KMS-11 (cell line): ENCODE data around the gene SERINC3.

Source experiments
- H2AFZ ChIP-seq: fragments of 200-600 bp; sonication (generic); 2 replicates; pipeline ENCODE4 v1.6.1; 2016; ENCODE audit warnings: antibody characterized with exemption, mixed run types, low read depth
- H3K27ac ChIP-seq: fragments of 200-600 bp; sonication (generic); 2 replicates; pipeline ENCODE4 v1.6.1; 2016; ENCODE audit warnings: mild to moderate bottlenecking, mixed run types
- H3K27me3 ChIP-seq: fragments of 200-600 bp; sonication (generic); 2 replicates; pipeline ENCODE4 v1.6.1; 2017; ENCODE audit warnings: mild to moderate bottlenecking, low read depth, mixed run types, moderate library complexity; ENCODE audit not compliant: insufficient read depth
- H3K36me3 ChIP-seq: fragments of 200-600 bp; sonication (generic); 2 replicates; pipeline ENCODE4 v1.6.1; 2017; ENCODE audit warnings: mild to moderate bottlenecking, mixed run types; ENCODE audit not compliant: insufficient read depth
- H3K4me1 ChIP-seq: fragments of 200-600 bp; sonication (generic); 2 replicates; pipeline ENCODE4 v1.6.1; 2016; ENCODE audit warnings: mild to moderate bottlenecking, low read depth, mixed run types; ENCODE audit not compliant: poor library complexity, severe bottlenecking
- H3K4me2 ChIP-seq: fragments of 200-600 bp; sonication (generic); 2 replicates; pipeline ENCODE4 v1.7.0; 2016; ENCODE audit warnings: mild to moderate bottlenecking, mixed run types
- H3K4me3 ChIP-seq: fragments of 200-600 bp; sonication (generic); IDR thresholded peaks from 2 replicates; pipeline ENCODE4 v1.6.1; 2017; ENCODE audit warnings: low read depth, low read length, mixed read lengths; ENCODE audit not compliant: insufficient read depth
- H3K79me2 ChIP-seq: fragments of 200-600 bp; sonication (generic); 2 replicates; pipeline ENCODE4 v1.6.1; 2016; ENCODE audit warnings: low read depth, mixed run types; ENCODE audit not compliant: insufficient read depth
- H3K9ac ChIP-seq: fragments of 200-600 bp; sonication (generic); 2 replicates; pipeline ENCODE4 v1.6.1; 2016; ENCODE audit warnings: mild to moderate bottlenecking, mixed run types
- H4K20me1 ChIP-seq: fragments of 200-600 bp; sonication (generic); 2 replicates; pipeline ENCODE4 v1.6.1; 2016; ENCODE audit warnings: mild to moderate bottlenecking, mixed run types; ENCODE audit not compliant: insufficient read depth
- CTCF ChIP-seq: fragments of 200-600 bp; sonication (generic); conservative IDR thresholded peaks from 2 replicates; pipeline ENCODE4 v1.6.1; 2017; ENCODE audit warnings: low read depth, mild to moderate bottlenecking, antibody characterized with exemption, low read length, moderate library complexity, mixed read lengths

SERINC3 gene

GRCh38 chr20:44521484-44522481 lies at the start of gene SERINC3:
SERINC3 (minus strand) TSS chr20:44522070; CDS start chr20:44521951, 119 bp downstream.
- H4K20me1 ChIP-seq = no peaks in the 10 kb centered on the region; the same call in 1 of the 2 replicates
- H3K9ac ChIP-seq = peak within 1 kb of the TSS; percentile 67; the same call in 1 of the 2 replicates
- no peak within 1 kb of the TSS for H3K4me3 ChIP-seq
- no peaks in the 10 kb centered on the region; the same call in 1 of the 2 replicates for H3K27me3 ChIP-seq
- peak within 1 kb of the TSS; percentile 92 for H3K4me2 ChIP-seq
- peaks cover 47% of the 10 kb centered on the region for H3K79me2 ChIP-seq
- H3K36me3 ChIP-seq = no peaks in the 10 kb centered on the region
- TF ChIP-seq CTCF = peak; percentile 46
- H3K27ac ChIP-seq = peak within 1 kb of the TSS; percentile 58
- peak within 1 kb of the TSS; percentile 53 for H2AFZ ChIP-seq
- H3K4me1 ChIP-seq = peaks cover 21% of the 10 kb centered on the region

- Histone ChIP-seq H3K79me2 (no peaks in the 10 kb centered on the region), H3K4me2 (no peak overlapping the region), H2AFZ (no peak overlapping the region), H3K4me3 (no peak overlapping the region), H3K27ac (no peak overlapping the region), H3K36me3 (no peaks in the 10 kb centered on the region), H4K20me1 (no peaks in the 10 kb centered on the region), H3K9ac (no peak overlapping the region), H3K27me3 (no peaks in the 10 kb centered on the region), H3K4me1 (peaks cover 25% of the 10 kb centered on the region)
- no peak for TF ChIP-seq CTCF
Measured at GRCh38 chr20:44571362-44571988, 49.6 kb upstream of the SERINC3 start.

GRCh38 chr20:44570367-44570766 lies 48.5 kb upstream of the SERINC3 start:
- no peak overlapping the region for H3K9ac ChIP-seq

GRCh38 chr20:44566811-44567210 lies 44.9 kb upstream of the SERINC3 start:
- Histone ChIP-seq H3K79me2 (no peaks in the 10 kb centered on the region), H3K9ac (no peak overlapping the region), H3K27ac (no peak overlapping the region), H3K4me2 (no peak overlapping the region), H3K4me3 (no peak overlapping the region), H2AFZ (no peak overlapping the region), H3K4me1 (no peaks in the 10 kb centered on the region), H3K36me3 (no peaks in the 10 kb centered on the region), H3K27me3 (no peaks in the 10 kb centered on the region), H4K20me1 (no peaks in the 10 kb centered on the region)
- TF ChIP-seq CTCF = no peak

More at GRCh38 chr20:44570367-44570766, 48.5 kb upstream of the SERINC3 start:
- peaks cover 20% of the 10 kb centered on the region for H3K4me1 ChIP-seq
- no peak for TF ChIP-seq CTCF
- no peaks in the 10 kb centered on the region for H4K20me1 ChIP-seq
- no peaks in the 10 kb centered on the region for H3K27me3 ChIP-seq
- H3K27ac ChIP-seq = no peak overlapping the region
- no peaks in the 10 kb centered on the region for H3K36me3 ChIP-seq
- no peak overlapping the region for H3K4me3 ChIP-seq
- no peak overlapping the region for H3K4me2 ChIP-seq
- H2AFZ ChIP-seq = no peak overlapping the region
- H3K79me2 ChIP-seq = no peaks in the 10 kb centered on the region
